Liver (tissue), 9 donors: ENCODE results near the gene SNRK. TPM values are rescaled to one million over a fixed set of nuclear protein-coding genes. Genes with fewer than 3 reads are reported as not detected.

Source experiments
- DNase-seq: peaks from one replicate; pipeline ENCODE4 v3.0.0-alpha.2; 2017; ENCODE audit warnings: low spot score
- H3K27ac ChIP-seq, 2 donors: one replicate each; pipeline ENCODE4 v1.7.0; 2013; ENCODE audit warnings: inconsistent platforms in 2 of 2, low read length in 2 of 2, control low read depth in 1 of 2, low read depth in 1 of 2, mild to moderate bottlenecking in 1 of 2
- H3K27me3 ChIP-seq, 4 donors: one replicate each; pipeline versions ENCODE4 v1.6.1 to v1.7.0; 2013; ENCODE audit warnings: low read length in 3 of 4, inconsistent platforms in 1 of 4, mild to moderate bottlenecking in 1 of 4, moderate library complexity in 1 of 4; ENCODE audit not compliant: control insufficient read depth in 4 of 4, insufficient read depth in 4 of 4
- H3K36me3 ChIP-seq, 4 donors: one replicate each; pipeline versions ENCODE4 v1.6.1 to v1.7.0; 2013; ENCODE audit warnings: low read length in 3 of 4, mild to moderate bottlenecking in 3 of 4, low read depth in 1 of 4, moderate library complexity in 1 of 4; ENCODE audit not compliant: control insufficient read depth in 4 of 4, insufficient read depth in 3 of 4
- H3K4me1 ChIP-seq, 4 donors: one replicate each; pipeline versions ENCODE4 v1.6.1 to v1.7.0; 2013; ENCODE audit warnings: low read length in 3 of 4, mild to moderate bottlenecking in 3 of 4, moderate library complexity in 1 of 4; ENCODE audit not compliant: control insufficient read depth in 4 of 4, insufficient read depth in 4 of 4
- H3K4me3 ChIP-seq, 3 donors: one replicate each; pipeline versions ENCODE4 v1.6.1 to v1.7.0; 2013; ENCODE audit warnings: low read length in 3 of 3, control low read depth in 1 of 3, low read depth in 1 of 3, mild to moderate bottlenecking in 1 of 3
- H3K9ac ChIP-seq, 2 donors: one replicate each; pipeline ENCODE4 v1.7.0; 2013; ENCODE audit warnings: low read length in 2 of 2, mild to moderate bottlenecking in 2 of 2, moderate library complexity in 2 of 2, control low read depth in 1 of 2, low read depth in 1 of 2
- H3K9me3 ChIP-seq, 4 donors: one replicate each; pipeline versions ENCODE4 v1.6.1 to v1.7.0; 2013; ENCODE audit warnings: low read length in 3 of 4; ENCODE audit not compliant: control insufficient read depth in 4 of 4
- CTCF ChIP-seq: fragments of 150-350 bp; IDR thresholded peaks from 2 replicates; pipeline ENCODE4 v1.5.1; 2017; ENCODE audit warnings: improper control_type of control experiment, low read depth, low read length; ENCODE audit not compliant: missing input control
- EGR1 ChIP-seq, 2 donors: IDR thresholded peaks; 2 replicates each; pipeline ENCODE4 v1.6.1; 2016 to 2018; ENCODE audit warnings: antibody characterized with exemption in 2 of 2, low read depth in 2 of 2
- GABPA ChIP-seq, 2 donors: IDR thresholded peaks in 1 of 2; conservative IDR thresholded peaks in 1 of 2; 2 replicates each; pipeline ENCODE4 v1.6.1; 2016; ENCODE audit warnings: antibody characterized with exemption in 2 of 2, mild to moderate bottlenecking in 1 of 2, moderate library complexity in 1 of 2
- JUND ChIP-seq, 2 donors: IDR thresholded peaks; 2 replicates each; pipeline ENCODE4 v1.6.1; 2016; ENCODE audit warnings: antibody characterized with exemption in 2 of 2
- MAX ChIP-seq: IDR thresholded peaks from 2 replicates; pipeline ENCODE4 v1.6.1; 2016; ENCODE audit warnings: antibody characterized with exemption
- NR2F2 ChIP-seq: IDR thresholded peaks from 2 replicates; pipeline ENCODE4 v1.6.1; 2016; ENCODE audit warnings: antibody characterized with exemption
- WGBS: extraction: QIAGEN DNeasy Blood & Tissue Kit; methylation state at CpG from one replicate; pipeline ENCODE4 v1.1.7; 2013; 5-methylcytosine and 5-hydroxymethylcytosine counted together
- polyA plus RNA-seq, 2 donors: library from polyadenylated mRNA; stranded (reverse) in 1 of 2; unstranded in 1 of 2; fragments of 200-250 nt in 1 of 2; fragments of >200 nt in 1 of 2; fragmentation: Nextera tagmentation in 1 of 2; extraction: Ambion mirVana in 1 of 2; gene quantifications; one replicate each; pipeline versions ENCODE4 v1.2.1 to v1.2.3, GENCODE V29; 2013 to 2015
- total RNA-seq, 2 donors: library from RNA; depleted of rRNA; stranded (reverse); fragments of >200 nt; gene quantifications; one replicate each; pipeline ENCODE4 v1.2.3, GENCODE V29; 2014
- TF ChIP-seq, protein P1 (sequence below): IDR thresholded peaks from 2 replicates; pipeline ENCODE4 v1.6.1; 2016; ENCODE audit warnings: antibody characterized with exemption
- TF ChIP-seq, protein P2 (sequence below): IDR thresholded peaks from 2 replicates; pipeline ENCODE4 v1.6.1; 2016; ENCODE audit warnings: antibody characterized with exemption, mild to moderate bottlenecking
- TF ChIP-seq, protein P3 (sequence below): IDR thresholded peaks from 2 replicates; pipeline ENCODE4 v1.6.1; 2016; ENCODE audit warnings: antibody characterized with exemption
- donor health status: healthy.
- donor health status: healthy.
- donor health status: healthy.
- donor health status: healthy.
- donor health status: healthy.

SNRK gene
- total and polyA plus RNA-seq, 4 donors = 5.8 to 28.5 (median 14.6) TPM

DNA sequence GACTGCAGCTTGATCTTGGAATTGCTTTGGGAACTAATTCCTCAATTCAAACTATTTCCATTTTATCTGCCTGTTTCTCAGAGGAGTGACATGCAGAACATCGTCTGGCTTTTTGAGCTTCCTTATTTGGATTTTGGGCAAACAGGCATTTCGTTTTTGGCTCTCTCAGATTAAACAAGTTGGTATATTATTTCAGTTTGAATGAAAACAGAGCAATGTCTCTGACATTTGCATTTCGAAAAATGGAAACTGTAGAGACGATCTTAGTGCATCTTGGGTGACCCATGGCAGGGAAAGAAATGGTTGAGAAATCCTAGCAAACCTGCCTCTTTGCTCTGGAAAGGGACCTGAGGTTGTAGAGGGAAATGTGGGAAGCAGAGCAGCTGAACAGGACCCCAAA lies 33.0 kb upstream of the SNRK start:
- Histone ChIP-seq H3K4me3 (no peak overlapping the region), H3K36me3 (no peaks in the 10 kb centered on the region), H3K4me1 (peaks cover 0 to 3% (median 0%) of the 10 kb centered on the region in 4 donors), H3K27me3 (no peaks in the 10 kb centered on the region), H3K9me3 (no peaks in the 10 kb centered on the region), H3K27ac (no peak overlapping the region), H3K9ac (no peak overlapping the region)
- WGBS = 83% methylated on average over 4 of the region's 4 CpGs
- no peak for TF ChIP-seq GABPA (IDR thresholded peaks at IDR 0.05 in 1 of 2, conservative IDR thresholded peaks at IDR 0.05 in 1 of 2)
- TF ChIP-seq JUND (IDR thresholded peaks at IDR 0.05) = no peak
- TF ChIP-seq, protein P1, sequence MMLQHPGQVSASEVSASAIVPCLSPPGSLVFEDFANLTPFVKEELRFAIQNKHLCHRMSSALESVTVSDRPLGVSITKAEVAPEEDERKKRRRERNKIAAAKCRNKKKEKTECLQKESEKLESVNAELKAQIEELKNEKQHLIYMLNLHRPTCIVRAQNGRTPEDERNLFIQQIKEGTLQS = no peak
- no peak for TF ChIP-seq CTCF
- TF ChIP-seq, protein P2, sequence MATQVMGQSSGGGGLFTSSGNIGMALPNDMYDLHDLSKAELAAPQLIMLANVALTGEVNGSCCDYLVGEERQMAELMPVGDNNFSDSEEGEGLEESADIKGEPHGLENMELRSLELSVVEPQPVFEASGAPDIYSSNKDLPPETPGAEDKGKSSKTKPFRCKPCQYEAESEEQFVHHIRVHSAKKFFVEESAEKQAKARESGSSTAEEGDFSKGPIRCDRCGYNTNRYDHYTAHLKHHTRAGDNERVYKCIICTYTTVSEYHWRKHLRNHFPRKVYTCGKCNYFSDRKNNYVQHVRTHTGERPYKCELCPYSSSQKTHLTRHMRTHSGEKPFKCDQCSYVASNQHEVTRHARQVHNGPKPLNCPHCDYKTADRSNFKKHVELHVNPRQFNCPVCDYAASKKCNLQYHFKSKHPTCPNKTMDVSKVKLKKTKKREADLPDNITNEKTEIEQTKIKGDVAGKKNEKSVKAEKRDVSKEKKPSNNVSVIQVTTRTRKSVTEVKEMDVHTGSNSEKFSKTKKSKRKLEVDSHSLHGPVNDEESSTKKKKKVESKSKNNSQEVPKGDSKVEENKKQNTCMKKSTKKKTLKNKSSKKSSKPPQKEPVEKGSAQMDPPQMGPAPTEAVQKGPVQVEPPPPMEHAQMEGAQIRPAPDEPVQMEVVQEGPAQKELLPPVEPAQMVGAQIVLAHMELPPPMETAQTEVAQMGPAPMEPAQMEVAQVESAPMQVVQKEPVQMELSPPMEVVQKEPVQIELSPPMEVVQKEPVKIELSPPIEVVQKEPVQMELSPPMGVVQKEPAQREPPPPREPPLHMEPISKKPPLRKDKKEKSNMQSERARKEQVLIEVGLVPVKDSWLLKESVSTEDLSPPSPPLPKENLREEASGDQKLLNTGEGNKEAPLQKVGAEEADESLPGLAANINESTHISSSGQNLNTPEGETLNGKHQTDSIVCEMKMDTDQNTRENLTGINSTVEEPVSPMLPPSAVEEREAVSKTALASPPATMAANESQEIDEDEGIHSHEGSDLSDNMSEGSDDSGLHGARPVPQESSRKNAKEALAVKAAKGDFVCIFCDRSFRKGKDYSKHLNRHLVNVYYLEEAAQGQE = no peak
- TF ChIP-seq, protein P3, sequence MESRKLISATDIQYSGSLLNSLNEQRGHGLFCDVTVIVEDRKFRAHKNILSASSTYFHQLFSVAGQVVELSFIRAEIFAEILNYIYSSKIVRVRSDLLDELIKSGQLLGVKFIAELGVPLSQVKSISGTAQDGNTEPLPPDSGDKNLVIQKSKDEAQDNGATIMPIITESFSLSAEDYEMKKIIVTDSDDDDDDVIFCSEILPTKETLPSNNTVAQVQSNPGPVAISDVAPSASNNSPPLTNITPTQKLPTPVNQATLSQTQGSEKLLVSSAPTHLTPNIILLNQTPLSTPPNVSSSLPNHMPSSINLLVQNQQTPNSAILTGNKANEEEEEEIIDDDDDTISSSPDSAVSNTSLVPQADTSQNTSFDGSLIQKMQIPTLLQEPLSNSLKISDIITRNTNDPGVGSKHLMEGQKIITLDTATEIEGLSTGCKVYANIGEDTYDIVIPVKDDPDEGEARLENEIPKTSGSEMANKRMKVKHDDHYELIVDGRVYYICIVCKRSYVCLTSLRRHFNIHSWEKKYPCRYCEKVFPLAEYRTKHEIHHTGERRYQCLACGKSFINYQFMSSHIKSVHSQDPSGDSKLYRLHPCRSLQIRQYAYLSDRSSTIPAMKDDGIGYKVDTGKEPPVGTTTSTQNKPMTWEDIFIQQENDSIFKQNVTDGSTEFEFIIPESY = no peak
- DNase-seq = no peak

- TF ChIP-seq NR2F2 (no peak), EGR1 (IDR thresholded peaks at IDR 0.05; ENCODE audit: low read depth in 2 of 2) (no peak), MAX (no peak)
- TF ChIP-seq, protein P3 = no peak
- H3K4me3 ChIP-seq = no peak overlapping the region
- no peaks in the 10 kb centered on the region for H3K27me3 ChIP-seq
- WGBS = 92% methylated on average over 1 of the region's 1 CpG
- DNase-seq = no peak
- no peak overlapping the region for H3K27ac ChIP-seq
- H3K9me3 ChIP-seq = no peaks in the 10 kb centered on the region
- H3K4me1 ChIP-seq = peaks cover 0 to 3% (median 0%) of the 10 kb centered on the region in 4 donors
- no peaks in the 10 kb centered on the region for H3K36me3 ChIP-seq
- H3K9ac ChIP-seq = no peak overlapping the region
Observed at GRCh38 chr3:43254125-43254524, 32.2 kb upstream of the SNRK start.
